ENCODE results near the gene TGOLN2.

DNA sequence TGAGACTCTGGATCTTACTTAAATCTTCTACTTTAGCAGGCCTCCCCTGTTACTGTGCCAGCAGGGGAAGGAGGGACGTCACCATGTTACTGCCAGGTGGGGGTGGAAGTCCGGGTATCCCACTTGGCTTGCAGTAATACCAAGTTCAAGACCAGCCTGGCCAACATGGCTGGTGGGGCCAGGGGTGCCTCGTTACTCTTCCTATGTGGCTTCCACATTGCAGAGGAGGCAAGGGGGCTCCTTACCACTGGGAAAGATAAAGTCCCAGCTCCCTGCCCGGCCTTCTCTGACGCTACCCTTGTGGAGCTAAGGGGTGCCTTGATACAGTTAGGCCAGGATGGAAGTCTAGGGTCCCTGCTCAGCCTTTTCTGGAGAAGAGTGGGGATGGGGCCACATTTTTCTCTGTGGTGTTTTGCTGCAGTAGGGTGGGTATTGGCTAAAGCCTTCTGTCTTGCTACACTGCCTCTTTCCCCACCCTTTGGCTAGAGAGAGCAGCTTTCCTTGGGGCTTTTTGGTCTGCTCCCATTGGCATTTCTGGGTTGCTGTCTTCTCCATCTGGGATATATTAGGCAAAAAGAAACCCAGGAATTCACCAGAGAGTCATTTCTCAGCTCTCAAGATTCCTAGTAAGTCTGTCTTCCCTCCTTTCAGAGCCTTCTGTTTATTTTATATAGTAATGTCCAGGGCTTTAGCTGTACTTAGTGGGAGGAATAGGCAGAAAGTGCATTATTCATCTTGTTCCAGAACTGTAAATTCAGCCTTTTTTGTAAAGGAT lies 48.7 kb upstream of the TGOLN2 start:
- TF ChIP-seq POLR2A (IDR thresholded peaks at IDR 0.05) = no peak
- TF ChIP-seq, protein P1, sequence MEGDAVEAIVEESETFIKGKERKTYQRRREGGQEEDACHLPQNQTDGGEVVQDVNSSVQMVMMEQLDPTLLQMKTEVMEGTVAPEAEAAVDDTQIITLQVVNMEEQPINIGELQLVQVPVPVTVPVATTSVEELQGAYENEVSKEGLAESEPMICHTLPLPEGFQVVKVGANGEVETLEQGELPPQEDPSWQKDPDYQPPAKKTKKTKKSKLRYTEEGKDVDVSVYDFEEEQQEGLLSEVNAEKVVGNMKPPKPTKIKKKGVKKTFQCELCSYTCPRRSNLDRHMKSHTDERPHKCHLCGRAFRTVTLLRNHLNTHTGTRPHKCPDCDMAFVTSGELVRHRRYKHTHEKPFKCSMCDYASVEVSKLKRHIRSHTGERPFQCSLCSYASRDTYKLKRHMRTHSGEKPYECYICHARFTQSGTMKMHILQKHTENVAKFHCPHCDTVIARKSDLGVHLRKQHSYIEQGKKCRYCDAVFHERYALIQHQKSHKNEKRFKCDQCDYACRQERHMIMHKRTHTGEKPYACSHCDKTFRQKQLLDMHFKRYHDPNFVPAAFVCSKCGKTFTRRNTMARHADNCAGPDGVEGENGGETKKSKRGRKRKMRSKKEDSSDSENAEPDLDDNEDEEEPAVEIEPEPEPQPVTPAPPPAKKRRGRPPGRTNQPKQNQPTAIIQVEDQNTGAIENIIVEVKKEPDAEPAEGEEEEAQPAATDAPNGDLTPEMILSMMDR (IDR thresholded peaks at IDR 0.05) = no peak

All from uterus (tissue), 2 donors.